Karpas-422 (cell line): ENCODE results near the gene APBB3. TPM values are rescaled to one million over a fixed set of nuclear protein-coding genes. Genes with fewer than 3 reads are reported as not detected.
"Not testable (repeated sequence)": the region's sequence is repeated elsewhere in the genome, so short reads cannot be mapped to it uniquely, and the experiment has no call there.

Source experiments
- DNase-seq: peaks from one replicate; pipeline ENCODE4 v3.0.0-alpha.2; 2015
- H2AFZ ChIP-seq: fragments of 200-600 bp; sonication (generic); 2 replicates; pipeline ENCODE4 v1.6.1; 2014; ENCODE audit warnings: antibody characterized with exemption, low read length, mixed read lengths
- H3K27ac ChIP-seq: fragments of 200-600 bp; sonication (generic); 2 replicates; pipeline ENCODE4 v1.5.1; 2014; ENCODE audit warnings: mild to moderate bottlenecking, low read length, moderate library complexity
- H3K27me3 ChIP-seq: fragments of 200-600 bp; sonication (generic); 2 replicates; pipeline ENCODE4 v1.6.1; 2014; ENCODE audit warnings: low read length, mixed read lengths
- H3K36me3 ChIP-seq: fragments of 200-600 bp; sonication (generic); 2 replicates; pipeline ENCODE4 v1.6.1; 2014; ENCODE audit warnings: low read length, mixed read lengths; ENCODE audit not compliant: insufficient read depth
- H3K4me1 ChIP-seq: fragments of 200-600 bp; sonication (generic); 2 replicates; pipeline ENCODE4 v1.6.1; 2014; ENCODE audit warnings: mild to moderate bottlenecking, low read length, mixed read lengths
- H3K4me2 ChIP-seq: fragments of 200-600 bp; sonication (generic); 2 replicates; pipeline ENCODE4 v1.6.1; 2014; ENCODE audit warnings: low read length, low read depth, mild to moderate bottlenecking; ENCODE audit not compliant: poor library complexity, severe bottlenecking
- H3K4me3 ChIP-seq: fragments of 200-600 bp; sonication (generic); 2 replicates; pipeline ENCODE4 v1.5.1; 2014; ENCODE audit warnings: mild to moderate bottlenecking, antibody characterized with exemption, low read length, mixed read lengths
- H3K79me2 ChIP-seq: fragments of 200-600 bp; sonication (generic); 2 replicates; pipeline ENCODE4 v1.6.1; 2014; ENCODE audit warnings: mild to moderate bottlenecking, low read length, mixed read lengths
- H3K9ac ChIP-seq: fragments of 200-600 bp; sonication (generic); 2 replicates; pipeline ENCODE4 v1.6.0; 2014; ENCODE audit warnings: low read length
- H3K9me2 ChIP-seq: fragments of 200-600 bp; sonication (generic), shearing (Covaris generic); replicated peaks from 2 replicates; pipeline ENCODE4 v1.6.0; 2014; ENCODE audit warnings: mild to moderate bottlenecking, low read length, moderate library complexity; ENCODE audit not compliant: insufficient read depth
- H3K9me3 ChIP-seq: fragments of 300-700, 200-600 bp; sonication (generic); 2 replicates; pipeline ENCODE4 v1.6.1; 2014; ENCODE audit warnings: low read length, mixed read lengths
- H4K20me1 ChIP-seq: fragments of 200-600 bp; sonication (generic); 2 replicates; pipeline ENCODE4 v1.6.1; 2014; ENCODE audit warnings: mild to moderate bottlenecking, antibody characterized with exemption, low read length, low read depth; ENCODE audit not compliant: insufficient read depth
- total RNA-seq: library from RNA; depleted of rRNA; stranded (reverse); fragments of >200 nt; shearing (Covaris generic); gene quantifications from 2 replicates; pipeline ENCODE4 v1.2.3, GENCODE V29; 2014; ENCODE audit warnings: low replicate concordance

Gene APBB3
- total RNA-seq, 1 experiment from 2014 or later: 33.2 TPM

GRCh38 chr5:140602147-140602546 is 37.7 kb upstream of the APBB3 start:
- DNase-seq: no peak
- Histone ChIP-seq H3K36me3 (no peaks in the 10 kb centered on the region), H3K9ac (no peak overlapping the region), H3K4me2 (no peak overlapping the region), H2AFZ (no peak overlapping the region), H3K9me3 (no peaks in the 10 kb centered on the region), H3K9me2 (no peaks in the 10 kb centered on the region), H3K27me3 (no peaks in the 10 kb centered on the region), H4K20me1 (no peaks in the 10 kb centered on the region), H3K79me2 (no peaks in the 10 kb centered on the region), H3K4me3 (no peak overlapping the region), H3K27ac (no peak overlapping the region), H3K4me1 (no peaks in the 10 kb centered on the region)

GRCh38 chr5:140600096-140600495 is 35.7 kb upstream of the APBB3 start:
- no peaks in the 10 kb centered on the region for H4K20me1 ChIP-seq

GRCh38 chr5:140598836-140599235 is 34.4 kb upstream of the APBB3 start:
- Histone ChIP-seq H3K27ac (no peak overlapping the region), H3K4me3 (no peak overlapping the region), H3K9me2 (no peaks in the 10 kb centered on the region), H3K36me3 (no peaks in the 10 kb centered on the region), H3K79me2 (no peaks in the 10 kb centered on the region), H2AFZ (no peak overlapping the region), H3K27me3 (no peaks in the 10 kb centered on the region), H3K4me2 (no peak overlapping the region), H4K20me1 (no peaks in the 10 kb centered on the region), H3K4me1 (no peaks in the 10 kb centered on the region), H3K9ac (no peak overlapping the region), H3K9me3 (no peaks in the 10 kb centered on the region)
- DNase-seq: no peak

More at GRCh38 chr5:140600096-140600495, 35.7 kb upstream of the APBB3 start:
- Histone ChIP-seq H3K4me3 (no peak overlapping the region), H3K9ac (no peak overlapping the region), H3K9me3 (no peaks in the 10 kb centered on the region), H3K79me2 (no peaks in the 10 kb centered on the region), H3K36me3 (no peaks in the 10 kb centered on the region), H3K4me1 (no peaks in the 10 kb centered on the region), H2AFZ (no peak overlapping the region), H3K4me2 (no peak overlapping the region), H3K9me2 (no peaks in the 10 kb centered on the region), H3K27ac (no peak overlapping the region), H3K27me3 (no peaks in the 10 kb centered on the region)
- DNase-seq: no peak

- H3K9me3 ChIP-seq: no peaks in the 10 kb centered on the region
- H2AFZ ChIP-seq: no peak overlapping the region
- H3K9me2 ChIP-seq: no peaks in the 10 kb centered on the region
- H3K36me3 ChIP-seq: no peaks in the 10 kb centered on the region
- no peaks in the 10 kb centered on the region for H3K4me1 ChIP-seq
- no peak overlapping the region for H3K27ac ChIP-seq
- H3K4me2 ChIP-seq: no peak overlapping the region
- no peaks in the 10 kb centered on the region for H3K27me3 ChIP-seq
- DNase-seq: no peak
- H3K79me2 ChIP-seq: no peaks in the 10 kb centered on the region
- no peaks in the 10 kb centered on the region for H4K20me1 ChIP-seq
- no peak overlapping the region for H3K9ac ChIP-seq
- no peak overlapping the region for H3K4me3 ChIP-seq
Measured at GRCh38 chr5:140596321-140596741, 31.9 kb upstream of the APBB3 start.

GRCh38 chr5:140595538-140596300 is 31.3 kb upstream of the APBB3 start:
- H3K4me2 ChIP-seq: no peak overlapping the region

GRCh38 chr5:140594169-140594568 is 29.8 kb upstream of the APBB3 start:
- no peaks in the 10 kb centered on the region for H4K20me1 ChIP-seq
- H3K27me3 ChIP-seq: no peaks in the 10 kb centered on the region
- no peak overlapping the region for H3K27ac ChIP-seq
- no peaks in the 10 kb centered on the region for H3K9me3 ChIP-seq
- H3K9ac ChIP-seq: no peak overlapping the region
- H2AFZ ChIP-seq: no peak overlapping the region
- no peak for DNase-seq
- H3K36me3 ChIP-seq: no peaks in the 10 kb centered on the region
- no peak overlapping the region for H3K4me2 ChIP-seq
- no peaks in the 10 kb centered on the region for H3K79me2 ChIP-seq
- no peak overlapping the region for H3K4me3 ChIP-seq
- no peaks in the 10 kb centered on the region for H3K9me2 ChIP-seq
- no peaks in the 10 kb centered on the region for H3K4me1 ChIP-seq

More at GRCh38 chr5:140595538-140596300, 31.3 kb upstream of the APBB3 start:
- Histone ChIP-seq H3K4me1 (no peaks in the 10 kb centered on the region), H3K4me3 (no peak overlapping the region), H3K9me3 (no peaks in the 10 kb centered on the region), H3K27me3 (no peaks in the 10 kb centered on the region), H2AFZ (no peak overlapping the region), H3K27ac (no peak overlapping the region), H3K9ac (no peak overlapping the region), H4K20me1 (no peaks in the 10 kb centered on the region), H3K36me3 (no peaks in the 10 kb centered on the region), H3K9me2 (no peaks in the 10 kb centered on the region), H3K79me2 (no peaks in the 10 kb centered on the region)
- DNase-seq: no peak

- not testable (repeated sequence) for DNase-seq, H3K4me1 ChIP-seq, H4K20me1 ChIP-seq
Measured at GRCh38 chr5:140593070-140593469, 28.7 kb upstream of the APBB3 start.

GRCh38 chr5:140591747-140592372 is 27.5 kb upstream of the APBB3 start:
- Histone ChIP-seq H3K9ac (no peak overlapping the region), H2AFZ (no peak overlapping the region), H3K4me3 (no peak overlapping the region)

More at GRCh38 chr5:140593070-140593469, 28.7 kb upstream of the APBB3 start:
- H3K4me2 ChIP-seq, H3K27me3 ChIP-seq, H3K79me2 ChIP-seq, H3K36me3 ChIP-seq, H3K9me2 ChIP-seq, H3K9ac ChIP-seq, H3K4me3 ChIP-seq, H3K27ac ChIP-seq, H3K9me3 ChIP-seq, H2AFZ ChIP-seq: not testable (repeated sequence)

More at GRCh38 chr5:140591747-140592372, 27.5 kb upstream of the APBB3 start:
- H3K4me2 ChIP-seq: no peak overlapping the region
- DNase-seq: no peak
- no peaks in the 10 kb centered on the region for H3K79me2 ChIP-seq
- H3K36me3 ChIP-seq: no peaks in the 10 kb centered on the region
- H3K27ac ChIP-seq: no peak overlapping the region
- H4K20me1 ChIP-seq: no peaks in the 10 kb centered on the region
- no peaks in the 10 kb centered on the region for H3K27me3 ChIP-seq
- H3K9me2 ChIP-seq: no peaks in the 10 kb centered on the region
- no peaks in the 10 kb centered on the region for H3K4me1 ChIP-seq
- no peaks in the 10 kb centered on the region for H3K9me3 ChIP-seq
